ENCODE data around the gene CYB5R3. TPM values are rescaled to one million over a fixed set of nuclear protein-coding genes. Genes with fewer than 3 reads are reported as not detected.

CYB5R3 gene
- total RNA-seq, 4 donors from 2014 or later: 138 to 294 (median 167) TPM

DNA sequence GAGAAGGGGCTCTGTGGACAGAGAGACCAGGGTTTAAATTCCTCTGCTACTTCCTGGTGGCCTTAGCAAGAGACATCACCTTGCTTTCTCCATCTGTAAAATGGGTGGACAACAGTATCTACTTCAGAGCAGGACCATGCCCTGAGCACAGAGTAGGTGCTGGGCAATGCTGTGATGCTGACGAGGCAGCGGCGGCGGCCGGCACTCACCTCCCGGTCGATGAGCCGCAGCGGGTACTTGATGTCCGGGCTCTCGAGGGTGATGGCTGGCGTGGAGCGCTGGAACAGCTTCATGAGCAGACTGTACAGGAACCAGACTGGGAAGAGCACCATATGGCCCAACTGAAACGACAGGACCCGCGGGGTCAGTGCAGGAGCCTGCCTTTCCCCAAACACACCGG, 12.7 kb downstream of the CYB5R3 start:
- TF ChIP-seq, protein P1, sequence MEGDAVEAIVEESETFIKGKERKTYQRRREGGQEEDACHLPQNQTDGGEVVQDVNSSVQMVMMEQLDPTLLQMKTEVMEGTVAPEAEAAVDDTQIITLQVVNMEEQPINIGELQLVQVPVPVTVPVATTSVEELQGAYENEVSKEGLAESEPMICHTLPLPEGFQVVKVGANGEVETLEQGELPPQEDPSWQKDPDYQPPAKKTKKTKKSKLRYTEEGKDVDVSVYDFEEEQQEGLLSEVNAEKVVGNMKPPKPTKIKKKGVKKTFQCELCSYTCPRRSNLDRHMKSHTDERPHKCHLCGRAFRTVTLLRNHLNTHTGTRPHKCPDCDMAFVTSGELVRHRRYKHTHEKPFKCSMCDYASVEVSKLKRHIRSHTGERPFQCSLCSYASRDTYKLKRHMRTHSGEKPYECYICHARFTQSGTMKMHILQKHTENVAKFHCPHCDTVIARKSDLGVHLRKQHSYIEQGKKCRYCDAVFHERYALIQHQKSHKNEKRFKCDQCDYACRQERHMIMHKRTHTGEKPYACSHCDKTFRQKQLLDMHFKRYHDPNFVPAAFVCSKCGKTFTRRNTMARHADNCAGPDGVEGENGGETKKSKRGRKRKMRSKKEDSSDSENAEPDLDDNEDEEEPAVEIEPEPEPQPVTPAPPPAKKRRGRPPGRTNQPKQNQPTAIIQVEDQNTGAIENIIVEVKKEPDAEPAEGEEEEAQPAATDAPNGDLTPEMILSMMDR (IDR thresholded peaks at IDR 0.05): no peak
- no peak for TF ChIP-seq POLR2A (IDR thresholded peaks at IDR 0.05)
- TF ChIP-seq EP300 (IDR thresholded peaks at IDR 0.05; ENCODE audit: low read depth): no peak
- no peak for TF ChIP-seq POLR2AphosphoS5 (IDR thresholded peaks at IDR 0.05)
- Histone ChIP-seq H3K4me3 (no peak overlapping the region), H3K36me3 (peaks cover 0 to 21% (median 9%) of the 10 kb centered on the region in 4 donors), H3K9me3 (no peaks in the 10 kb centered on the region), H3K27me3 (no peaks in the 10 kb centered on the region), H3K4me1 (peaks cover under 1 to 19% (median 12%) of the 10 kb centered on the region in 4 donors), H3K27ac (peak overlapping the region; percentile 64 to 81 (median 78))
- in situ Hi-C loops (cut with MboI; ENCODE audit: low pct_ligation_motif_present in 1 of 4, low pct_unique_long_range_greater_than_20kb in 1 of 4, low sequenced_read_pairs in 3 of 4): no loop called here
- 99% methylated on average over 17 of the region's 17 CpGs; no CpG with 5 or more reads in 1 of the 2 donors for WGBS, 2 donors (ENCODE audit: low coverage in 1 of 2)
- intact Hi-C loops (cut with DNase I; ENCODE audit: low total_unique reads): no loop called here
- no peak for DNase-seq

DNA sequence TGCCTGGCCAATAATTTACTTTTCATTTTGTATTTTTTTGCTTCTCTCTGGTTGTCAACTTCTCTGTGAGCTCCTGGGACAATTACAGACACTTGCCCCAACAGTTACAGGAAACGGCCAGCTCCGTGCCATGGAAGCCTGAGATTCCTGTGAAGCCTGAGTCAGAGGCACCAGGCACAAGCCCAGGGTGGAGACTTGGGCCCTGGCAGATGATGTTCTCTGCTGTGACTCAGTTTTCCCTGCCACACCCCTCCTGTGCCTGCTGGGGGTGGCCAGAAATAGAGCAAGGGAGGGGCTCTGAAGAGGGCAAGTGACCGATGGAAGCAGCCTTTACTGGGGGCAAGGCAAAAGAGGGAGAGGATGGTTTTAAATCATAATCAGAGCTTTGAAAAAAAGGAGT, 13.7 kb downstream of the CYB5R3 start:
- in situ Hi-C loops (cut with MboI; ENCODE audit: low pct_ligation_motif_present in 1 of 4, low pct_unique_long_range_greater_than_20kb in 1 of 4, low sequenced_read_pairs in 3 of 4) (no loop called here), intact Hi-C loops (cut with DNase I; ENCODE audit: low total_unique reads) (no loop called here)
- no peaks in the 10 kb centered on the region for H3K27me3 ChIP-seq
- H3K4me3 ChIP-seq: no peak overlapping the region
- H3K9me3 ChIP-seq: no peaks in the 10 kb centered on the region
- DNase-seq: peak; percentile 55
- WGBS, 2 donors (ENCODE audit: low coverage in 1 of 2): 64 to 100% methylated on average over 1 to 3 of the region's 3 CpGs
- peak overlapping the region; percentile 64 to 81 (median 78) for H3K27ac ChIP-seq
- H3K36me3 ChIP-seq: peaks cover 0 to 29% (median 9%) of the 10 kb centered on the region in 4 donors
- TF ChIP-seq POLR2A (IDR thresholded peaks at IDR 0.05) (no peak), POLR2AphosphoS5 (IDR thresholded peaks at IDR 0.05) (peak; percentile 28 to 63 (median 30)), EP300 (IDR thresholded peaks at IDR 0.05; ENCODE audit: low read depth) (no peak)
- TF ChIP-seq, protein P1 (IDR thresholded peaks at IDR 0.05): no peak
- H3K4me1 ChIP-seq: peaks cover 0 to 19% (median 11%) of the 10 kb centered on the region in 4 donors

DNA sequence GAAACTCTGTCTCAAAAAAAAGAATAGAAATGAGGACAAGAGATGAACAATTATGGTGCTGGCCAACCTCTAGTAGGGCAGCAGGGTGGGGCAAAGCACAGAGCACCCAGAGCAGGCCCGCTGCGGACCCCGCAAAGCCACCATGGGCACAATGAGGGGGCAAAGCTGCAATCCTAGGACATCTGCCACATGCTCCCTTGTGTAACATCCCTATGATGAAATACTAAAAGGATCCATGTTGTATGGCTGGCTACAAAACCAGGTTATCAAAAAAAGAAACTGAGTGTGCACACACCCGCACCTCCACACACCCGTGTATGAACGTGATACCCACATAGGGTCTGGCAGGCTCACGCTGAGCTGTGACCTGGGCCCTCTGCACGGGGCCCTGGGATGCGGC, 16.2 kb downstream of the CYB5R3 start:
- TF ChIP-seq POLR2AphosphoS5 (IDR thresholded peaks at IDR 0.05) (no peak), EP300 (IDR thresholded peaks at IDR 0.05; ENCODE audit: low read depth) (no peak), POLR2A (IDR thresholded peaks at IDR 0.05) (no peak)
- TF ChIP-seq, protein P1 (IDR thresholded peaks at IDR 0.05): no peak
- no peak overlapping the region for H3K27ac ChIP-seq
- H3K4me3 ChIP-seq: no peak overlapping the region
- in situ Hi-C loops (cut with MboI; ENCODE audit: low pct_ligation_motif_present in 1 of 4, low pct_unique_long_range_greater_than_20kb in 1 of 4, low sequenced_read_pairs in 3 of 4) (no loop called here), intact Hi-C loops (cut with DNase I; ENCODE audit: low total_unique reads) (no loop called here)
- H3K4me1 ChIP-seq: peaks cover 0 to 15% (median 11%) of the 10 kb centered on the region in 4 donors
- peaks cover 0 to 49% (median 13%) of the 10 kb centered on the region in 4 donors for H3K36me3 ChIP-seq
- no peak for DNase-seq
- no peaks in the 10 kb centered on the region for H3K9me3 ChIP-seq
- 91 to 100% methylated on average over 7 to 9 of the region's 9 CpGs for WGBS, 2 donors (ENCODE audit: low coverage in 1 of 2)
- no peaks in the 10 kb centered on the region for H3K27me3 ChIP-seq

DNA sequence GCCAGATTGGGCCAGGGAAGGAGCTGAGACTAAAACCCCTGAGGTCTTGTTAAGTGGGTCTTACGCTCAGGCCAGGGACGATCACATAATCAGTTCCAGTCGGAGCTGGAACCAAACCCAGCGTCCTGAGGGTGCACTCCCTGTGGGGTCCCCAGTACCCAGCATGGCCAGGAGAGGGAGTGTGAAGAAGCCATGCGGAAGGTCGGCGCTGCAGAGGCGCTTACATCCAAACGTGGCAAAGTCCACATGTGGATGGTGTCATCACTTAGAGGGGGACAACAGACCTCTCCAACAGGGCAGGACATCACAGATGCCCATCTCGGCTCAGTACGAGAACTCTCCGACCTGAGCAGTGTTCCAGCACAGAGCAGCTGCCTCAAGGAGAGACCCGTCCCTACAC, 17.1 kb downstream of the CYB5R3 start:
- Histone ChIP-seq H3K4me1 (peaks cover 0 to 15% (median 11%) of the 10 kb centered on the region in 4 donors), H3K4me3 (no peak overlapping the region), H3K9me3 (no peaks in the 10 kb centered on the region), H3K27me3 (no peaks in the 10 kb centered on the region), H3K36me3 (peaks cover 0 to 58% (median 16%) of the 10 kb centered on the region in 4 donors), H3K27ac (no peak overlapping the region)
- intact Hi-C loops (cut with DNase I; ENCODE audit: low total_unique reads) (no loop called here), in situ Hi-C loops (cut with MboI; ENCODE audit: low pct_ligation_motif_present in 1 of 4, low pct_unique_long_range_greater_than_20kb in 1 of 4, low sequenced_read_pairs in 3 of 4) (no loop called here)
- WGBS, 2 donors (ENCODE audit: low coverage in 1 of 2): 81% methylated on average over 13 of the region's 13 CpGs; no CpG with 5 or more reads in 1 of the 2 donors
- DNase-seq: no peak
- TF ChIP-seq POLR2A (IDR thresholded peaks at IDR 0.05): no peak
- TF ChIP-seq, protein P1 (IDR thresholded peaks at IDR 0.05): peak in 1 of 5 experiments; percentile 16
